Measurements from ENCODE around the gene ZNF681. TPM values are rescaled to one million over a fixed set of nuclear protein-coding genes. Genes with fewer than 3 reads are reported as not detected.

The ZNF681 gene
- total and polyA plus RNA-seq, 9 of the 15 experiments (the other 6 are each of a cell fraction or from before 2014, with no cell fraction given), result 2.8 to 8.6 (median 4.1) TPM

GRCh38 chr19:23778566-23778965, 19.9 kb upstream of the ZNF681 start:
- DNase-seq (ENCODE audit: extremely low read depth in 1 of 4, low spot score in 3 of 4) (no peak), FAIRE-seq (no peak), ATAC-seq (no peak)
- Histone ChIP-seq H3K4me1 (replicated peaks in 1 of 2; ENCODE audit: control insufficient read depth in 2 of 2, insufficient read depth in 2 of 2, low read length in 2 of 2) (no peaks in the 10 kb centered on the region), H3K4me3 (no peak overlapping the region), H3K36me3 (ENCODE audit: control insufficient read depth, insufficient read depth, low read length) (peaks cover 87% of the 10 kb centered on the region), H4K20me1 (replicated peaks; ENCODE audit: control insufficient read depth, insufficient read depth, low read length) (no peaks in the 10 kb centered on the region), H3K27ac (ENCODE audit: extremely low read depth, low read depth, low read length) (no peak overlapping the region), H3K9me3 (replicated peaks; ENCODE audit: control insufficient read depth, insufficient read depth, low read depth, low read length) (no peaks in the 10 kb centered on the region), H3K9ac (ENCODE audit: insufficient read depth in 1 of 2, low read depth in 2 of 2, low read length in 2 of 2) (no peak overlapping the region), H3K79me2 (ENCODE audit: control insufficient read depth, insufficient read depth, low read length) (peaks cover 33% of the 10 kb centered on the region), H3K4me2 (ENCODE audit: insufficient read depth, low read length) (no peak overlapping the region), H3K27me3 (ENCODE audit: control insufficient read depth in 2 of 2, insufficient read depth in 2 of 2, low read length in 2 of 2) (no peaks in the 10 kb centered on the region), H3K9me1 (ENCODE audit: control insufficient read depth, insufficient read depth, low read length) (no peaks in the 10 kb centered on the region), H2AFZ (ENCODE audit: low read depth, low read length) (no peak overlapping the region)
- CTCF ChIA-PET (ENCODE audit: low intra/inter-chr PET ratio), result no interaction called here
- WGBS (ENCODE audit: insufficient coverage, low coverage, missing lambda C conversion rate), result 95% methylated on average over 5 of the region's 5 CpGs
- intact Hi-C loops (cut with micrococcal nuclease), result no loop called here
- in situ Hi-C loops (cut with MboI), result no loop called here
- BruUV-seq (replicated peaks), result no TSS peak
- POLR2A ChIA-PET, result no interaction called here
- TF ChIP-seq POLR2AphosphoS2 (IDR thresholded peaks at IDR 0.05; ENCODE audit: low read length), result no peak
- no peak for TF ChIP-seq MGA (IDR thresholded peaks at IDR 0.05)
- no peak for TF ChIP-seq ATF3 (IDR thresholded peaks at IDR 0.05)
- TF ChIP-seq ATF3 (CRISPR knock-in tag; conservative IDR thresholded peaks at IDR 0.05), result no peak
- TF ChIP-seq ATF2 (CRISPR knock-in tag; IDR thresholded peaks at IDR 0.05), result no peak
- TF ChIP-seq ID3 (CRISPR knock-in tag; IDR thresholded peaks at IDR 0.05), result no peak
- no peak for TF ChIP-seq ID3 (tag; IDR thresholded peaks at IDR 0.05)
- no peak for TF ChIP-seq SAFB2 (IDR thresholded peaks at IDR 0.05; ENCODE audit: borderline replicate concordance, low read depth, low read length, severe bottlenecking)
- no peak for TF ChIP-seq SETDB1 (IDR thresholded peaks at IDR 0.05; ENCODE audit: low read length)
